Neural cell (in vitro differentiated cells): ENCODE measurements around the gene CYB561A3.

Experiments used
- EP300 ChIP-seq: fragments of 450-650 bp; conservative IDR thresholded peaks from 2 replicates; pipeline ENCODE4 v1.6.1; 2014; ENCODE audit warnings: antibody characterized with exemption, mild to moderate bottlenecking, moderate library complexity; ENCODE audit not compliant: poor library complexity, severe bottlenecking
- EZH2 ChIP-seq: fragments of 200-600, 300-800 bp; shearing (Covaris generic), sonication (generic); IDR thresholded peaks from 2 replicates; pipeline ENCODE4 v1.6.1; 2014; ENCODE audit warnings: antibody characterized with exemption, low read length, borderline replicate concordance, mild to moderate bottlenecking; ENCODE audit not compliant: insufficient read depth, poor library complexity, severe bottlenecking
- POLR2AphosphoS5 ChIP-seq: IDR thresholded peaks from 2 replicates; pipeline ENCODE4 v1.6.1; 2012
- RAD21 ChIP-seq: fragments of 450-650 bp; conservative IDR thresholded peaks from 2 replicates; pipeline ENCODE4 v1.6.1; 2014; ENCODE audit warnings: antibody characterized with exemption, mild to moderate bottlenecking, moderate library complexity
- TF ChIP-seq, protein P1 (sequence below): fragments of 450-650 bp; IDR thresholded peaks from 2 replicates; pipeline ENCODE4 v1.5.1; 2014; ENCODE audit warnings: antibody characterized with exemption, mild to moderate bottlenecking, moderate library complexity; ENCODE audit not compliant: poor library complexity, severe bottlenecking

DNA sequence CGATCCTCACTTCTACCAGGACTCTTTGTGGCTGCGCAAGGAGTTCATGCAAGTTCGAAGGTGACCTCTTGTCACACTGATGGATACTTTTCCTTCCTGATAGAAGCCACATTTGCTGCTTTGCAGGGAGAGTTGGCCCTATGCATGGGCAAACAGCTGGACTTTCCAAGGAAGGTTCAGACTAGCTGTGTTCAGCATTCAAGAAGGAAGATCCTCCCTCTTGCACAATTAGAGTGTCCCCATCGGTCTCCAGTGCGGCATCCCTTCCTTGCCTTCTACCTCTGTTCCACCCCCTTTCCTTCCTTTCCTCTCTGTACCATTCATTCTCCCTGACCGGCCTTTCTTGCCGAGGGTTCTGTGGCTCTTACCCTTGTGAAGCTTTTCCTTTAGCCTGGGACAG, 7.0 kb upstream of the CYB561A3 start:
- TF ChIP-seq EZH2 (no peak), POLR2AphosphoS5 (no peak), RAD21 (no peak), EP300 (no peak)
- TF ChIP-seq, protein P1, sequence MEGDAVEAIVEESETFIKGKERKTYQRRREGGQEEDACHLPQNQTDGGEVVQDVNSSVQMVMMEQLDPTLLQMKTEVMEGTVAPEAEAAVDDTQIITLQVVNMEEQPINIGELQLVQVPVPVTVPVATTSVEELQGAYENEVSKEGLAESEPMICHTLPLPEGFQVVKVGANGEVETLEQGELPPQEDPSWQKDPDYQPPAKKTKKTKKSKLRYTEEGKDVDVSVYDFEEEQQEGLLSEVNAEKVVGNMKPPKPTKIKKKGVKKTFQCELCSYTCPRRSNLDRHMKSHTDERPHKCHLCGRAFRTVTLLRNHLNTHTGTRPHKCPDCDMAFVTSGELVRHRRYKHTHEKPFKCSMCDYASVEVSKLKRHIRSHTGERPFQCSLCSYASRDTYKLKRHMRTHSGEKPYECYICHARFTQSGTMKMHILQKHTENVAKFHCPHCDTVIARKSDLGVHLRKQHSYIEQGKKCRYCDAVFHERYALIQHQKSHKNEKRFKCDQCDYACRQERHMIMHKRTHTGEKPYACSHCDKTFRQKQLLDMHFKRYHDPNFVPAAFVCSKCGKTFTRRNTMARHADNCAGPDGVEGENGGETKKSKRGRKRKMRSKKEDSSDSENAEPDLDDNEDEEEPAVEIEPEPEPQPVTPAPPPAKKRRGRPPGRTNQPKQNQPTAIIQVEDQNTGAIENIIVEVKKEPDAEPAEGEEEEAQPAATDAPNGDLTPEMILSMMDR: no peak
